Neural cell (in vitro differentiated cells): ENCODE data around the gene RAD50.

Source experiments
- POLR2AphosphoS5 ChIP-seq: IDR thresholded peaks from 2 replicates; pipeline ENCODE4 v1.6.1; 2012
- RAD21 ChIP-seq: fragments of 450-650 bp; conservative IDR thresholded peaks from 2 replicates; pipeline ENCODE4 v1.6.1; 2014; ENCODE audit warnings: antibody characterized with exemption, mild to moderate bottlenecking, moderate library complexity
- TAF1 ChIP-seq: IDR thresholded peaks from 2 replicates; pipeline ENCODE4 v1.6.1; 2012; ENCODE audit warnings: low read depth
- TF ChIP-seq, protein P1 (sequence below): fragments of 450-650 bp; IDR thresholded peaks from 2 replicates; pipeline ENCODE4 v1.5.1; 2014; ENCODE audit warnings: antibody characterized with exemption, mild to moderate bottlenecking, moderate library complexity; ENCODE audit not compliant: poor library complexity, severe bottlenecking

DNA sequence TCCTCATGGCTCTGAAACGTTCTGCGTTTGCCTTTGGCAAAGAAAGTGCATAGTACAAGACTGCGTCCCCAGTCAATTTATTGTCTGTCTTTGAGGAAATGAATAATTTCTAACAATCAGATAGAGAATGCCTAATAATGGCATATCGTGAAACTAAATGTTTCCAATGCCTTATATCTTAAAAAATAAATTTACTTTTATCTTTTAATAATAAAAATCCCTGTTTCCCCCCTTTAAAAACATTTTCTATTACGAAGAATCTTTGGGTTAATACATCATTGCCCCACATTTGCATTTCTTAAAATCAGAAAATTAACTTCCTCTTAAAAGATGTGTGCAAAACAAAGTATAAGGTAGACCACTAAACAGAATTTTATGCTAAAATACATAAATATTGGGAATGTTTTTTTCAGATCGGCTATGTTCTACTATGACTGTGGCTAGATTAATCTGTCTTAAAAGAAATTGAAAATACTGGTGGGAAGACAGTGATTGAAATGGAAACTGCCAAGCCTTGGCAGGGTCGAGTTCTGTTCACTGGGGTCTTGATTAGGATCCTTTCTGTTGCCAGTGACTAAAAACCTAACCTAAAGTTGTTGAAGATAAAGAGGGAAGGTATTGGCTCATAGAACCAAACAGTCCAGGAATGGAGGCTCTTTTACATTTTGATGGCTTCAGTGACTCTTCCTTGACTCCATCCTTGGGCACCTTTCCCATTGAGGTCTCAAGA is 13.1 kb upstream of the RAD50 start, which contains the start of gene IL5:
- TF ChIP-seq, protein P1, sequence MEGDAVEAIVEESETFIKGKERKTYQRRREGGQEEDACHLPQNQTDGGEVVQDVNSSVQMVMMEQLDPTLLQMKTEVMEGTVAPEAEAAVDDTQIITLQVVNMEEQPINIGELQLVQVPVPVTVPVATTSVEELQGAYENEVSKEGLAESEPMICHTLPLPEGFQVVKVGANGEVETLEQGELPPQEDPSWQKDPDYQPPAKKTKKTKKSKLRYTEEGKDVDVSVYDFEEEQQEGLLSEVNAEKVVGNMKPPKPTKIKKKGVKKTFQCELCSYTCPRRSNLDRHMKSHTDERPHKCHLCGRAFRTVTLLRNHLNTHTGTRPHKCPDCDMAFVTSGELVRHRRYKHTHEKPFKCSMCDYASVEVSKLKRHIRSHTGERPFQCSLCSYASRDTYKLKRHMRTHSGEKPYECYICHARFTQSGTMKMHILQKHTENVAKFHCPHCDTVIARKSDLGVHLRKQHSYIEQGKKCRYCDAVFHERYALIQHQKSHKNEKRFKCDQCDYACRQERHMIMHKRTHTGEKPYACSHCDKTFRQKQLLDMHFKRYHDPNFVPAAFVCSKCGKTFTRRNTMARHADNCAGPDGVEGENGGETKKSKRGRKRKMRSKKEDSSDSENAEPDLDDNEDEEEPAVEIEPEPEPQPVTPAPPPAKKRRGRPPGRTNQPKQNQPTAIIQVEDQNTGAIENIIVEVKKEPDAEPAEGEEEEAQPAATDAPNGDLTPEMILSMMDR: no peak
- TF ChIP-seq RAD21: no peak
- TF ChIP-seq POLR2AphosphoS5: no peak
- TF ChIP-seq TAF1: no peak
